Neuronal stem cell (in vitro differentiated cells): ENCODE measurements around the gene STRADA.

Experiments
- DNase-seq: peaks from one replicate; pipeline ENCODE4 v3.0.0-alpha.2; 2013; ENCODE audit warnings: low spot score
- H2AFZ ChIP-seq: one replicate; pipeline ENCODE4 v1.6.1; 2013; ENCODE audit warnings: mild to moderate bottlenecking, low read length, inconsistent platforms
- H2AK5ac ChIP-seq: 2 replicates; pipeline ENCODE4 v1.6.1; 2013; ENCODE audit warnings: low read depth, mild to moderate bottlenecking, inconsistent platforms, low read length, moderate library complexity, mixed read lengths
- H2BK120ac ChIP-seq: 2 replicates; pipeline ENCODE4 v1.6.1; 2013; ENCODE audit warnings: low read depth, mild to moderate bottlenecking, inconsistent platforms, low read length, moderate library complexity, mixed read lengths
- H2BK12ac ChIP-seq: one replicate; pipeline ENCODE4 v1.6.1; 2013; ENCODE audit warnings: low read length, inconsistent platforms
- H2BK15ac ChIP-seq: 2 replicates; pipeline ENCODE4 v1.6.1; 2013; ENCODE audit warnings: mild to moderate bottlenecking, low read length, inconsistent platforms, mixed read lengths
- H2BK5ac ChIP-seq: one replicate; pipeline ENCODE4 v1.6.1; 2013; ENCODE audit warnings: inconsistent platforms, mild to moderate bottlenecking, low read length, moderate library complexity
- H3K14ac ChIP-seq: one replicate; pipeline ENCODE4 v1.6.1; 2013; ENCODE audit warnings: low read length, inconsistent platforms
- H3K18ac ChIP-seq: 2 replicates; pipeline ENCODE4 v1.6.1; 2013; ENCODE audit warnings: low read length, inconsistent platforms
- H3K23ac ChIP-seq: 2 replicates; pipeline ENCODE4 v1.6.1; 2013; ENCODE audit warnings: low read depth, mild to moderate bottlenecking, mixed read lengths, low read length, inconsistent platforms; ENCODE audit not compliant: poor library complexity
- H3K27ac ChIP-seq: replicated peaks from 3 replicates; pipeline ENCODE4 v1.5.1; 2013; ENCODE audit warnings: low read length, inconsistent platforms
- H3K27me3 ChIP-seq, 3 experiments: 2 replicates each; pipeline ENCODE4 v1.6.1; 2013; ENCODE audit warnings: low read length in 3 of 3, mild to moderate bottlenecking in 2 of 3, inconsistent platforms in 1 of 3, low read depth in 1 of 3, mixed read lengths in 1 of 3, moderate library complexity in 1 of 3; ENCODE audit not compliant: control insufficient read depth in 3 of 3, insufficient read depth in 3 of 3
- H3K36me3 ChIP-seq, 2 donors: replicated peaks in 1 of 2; 2 replicates each; pipeline ENCODE4 v1.6.1; 2013; ENCODE audit warnings: low read length in 2 of 2; ENCODE audit not compliant: control insufficient read depth in 2 of 2, insufficient read depth in 2 of 2
- H3K4ac ChIP-seq: 2 replicates; pipeline ENCODE4 v1.6.1; 2013; ENCODE audit warnings: inconsistent platforms, mild to moderate bottlenecking, low read length, moderate library complexity
- H3K4me1 ChIP-seq, 2 donors: 1 replicate in 1 of 2; 2 replicates in 1 of 2; pipeline ENCODE4 v1.6.1; 2013; ENCODE audit warnings: low read length in 2 of 2, low read depth in 1 of 2; ENCODE audit not compliant: control insufficient read depth in 2 of 2, insufficient read depth in 1 of 2
- H3K4me2 ChIP-seq: one replicate; pipeline ENCODE4 v1.6.1; 2013; ENCODE audit warnings: mild to moderate bottlenecking, low read length, inconsistent platforms; ENCODE audit not compliant: insufficient read depth, poor library complexity, severe bottlenecking
- H3K4me3 ChIP-seq, 2 donors: 2 replicates each; pipeline ENCODE4 v1.5.1; 2013; ENCODE audit warnings: low read length in 2 of 2, mild to moderate bottlenecking in 2 of 2, inconsistent platforms in 1 of 2, moderate library complexity in 1 of 2
- H3K79me1 ChIP-seq: one replicate; pipeline ENCODE4 v1.6.1; 2013; ENCODE audit warnings: low read depth, mild to moderate bottlenecking, inconsistent platforms, low read length, moderate library complexity
- H3K9ac ChIP-seq: one replicate; pipeline ENCODE4 v1.6.1; 2013; ENCODE audit warnings: mild to moderate bottlenecking, low read depth, low read length, inconsistent platforms; ENCODE audit not compliant: poor library complexity
- H3K9me3 ChIP-seq, 2 donors: replicated peaks in 1 of 2; 2 replicates each; pipeline versions ENCODE3 to v1.6.1; 2013; ENCODE audit warnings: low read length in 2 of 2, mild to moderate bottlenecking in 2 of 2, inconsistent platforms in 1 of 2, low read depth in 1 of 2, mixed read lengths in 1 of 2, moderate library complexity in 1 of 2; ENCODE audit not compliant: control insufficient read depth in 2 of 2, insufficient read depth in 1 of 2
- H4K8ac ChIP-seq: one replicate; pipeline ENCODE4 v1.6.1; 2013; ENCODE audit warnings: low read depth, mild to moderate bottlenecking, inconsistent platforms, low read length, moderate library complexity
- H4K91ac ChIP-seq: one replicate; pipeline ENCODE4 v1.6.1; 2013; ENCODE audit warnings: low read length, low read depth, mild to moderate bottlenecking, inconsistent platforms; ENCODE audit not compliant: poor library complexity
- WGBS, 2 donors: extraction: QIAGEN DNeasy Blood & Tissue Kit; methylation state at CpG; one replicate each; pipeline ENCODE4 v1.1.7; 2013; ENCODE audit warnings: missing lambda C conversion rate in 2 of 2, mixed read lengths in 1 of 2; ENCODE audit not compliant: insufficient read length in 2 of 2, insufficient replicate concordance in 1 of 2; ENCODE audit errors: extremely low coverage in 2 of 2; 5-methylcytosine and 5-hydroxymethylcytosine counted together

STRADA gene

DNA sequence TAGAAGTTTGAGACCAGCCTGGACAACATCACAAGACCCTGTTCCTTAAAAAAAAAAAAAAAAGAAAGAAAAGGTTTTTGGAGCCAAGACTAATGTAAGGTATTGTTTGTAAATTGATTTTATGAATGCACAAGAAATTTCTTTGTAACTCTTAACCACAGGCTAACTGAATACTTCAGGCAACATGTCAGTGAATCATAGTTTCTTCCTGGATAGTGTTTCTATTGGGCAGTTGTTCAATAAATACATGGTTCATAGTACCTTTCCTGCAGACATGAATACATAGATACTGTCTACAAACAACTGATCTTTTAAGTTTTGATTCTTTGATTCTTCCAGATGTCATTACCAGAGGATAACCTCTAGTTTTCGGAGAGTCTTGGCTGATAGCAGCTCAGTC is 44.0 kb upstream of the STRADA start:
- no peaks in the 10 kb centered on the region for H3K9me3 ChIP-seq
- H3K23ac ChIP-seq, result no peak overlapping the region
- H3K27me3 ChIP-seq, result no peaks in the 10 kb centered on the region
- no peak overlapping the region for H4K91ac ChIP-seq
- no peaks in the 10 kb centered on the region for H3K4me1 ChIP-seq
- H4K8ac ChIP-seq, result no peak overlapping the region
- no peak overlapping the region for H2BK15ac ChIP-seq
- no peak overlapping the region for H3K9ac ChIP-seq
- H3K4ac ChIP-seq, result no peak overlapping the region
- H2BK120ac ChIP-seq, result no peak overlapping the region
- no peak overlapping the region for H3K14ac ChIP-seq
- WGBS, 2 donors, result no CpG with 5 or more reads among the region's 1 CpG
- no peak overlapping the region for H2AK5ac ChIP-seq
- no peak overlapping the region for H3K4me3 ChIP-seq
- H2BK5ac ChIP-seq, result no peak overlapping the region
- H3K79me1 ChIP-seq, result peaks cover 2% of the 10 kb centered on the region
- H2AFZ ChIP-seq, result no peak overlapping the region
- no peak overlapping the region for H3K18ac ChIP-seq
- H3K27ac ChIP-seq, result no peak overlapping the region
- H3K4me2 ChIP-seq, result no peak overlapping the region
- H2BK12ac ChIP-seq, result no peak overlapping the region
- no peak for DNase-seq
- peaks cover 15 to 96% of the 10 kb centered on the region in 2 donors for H3K36me3 ChIP-seq

DNA sequence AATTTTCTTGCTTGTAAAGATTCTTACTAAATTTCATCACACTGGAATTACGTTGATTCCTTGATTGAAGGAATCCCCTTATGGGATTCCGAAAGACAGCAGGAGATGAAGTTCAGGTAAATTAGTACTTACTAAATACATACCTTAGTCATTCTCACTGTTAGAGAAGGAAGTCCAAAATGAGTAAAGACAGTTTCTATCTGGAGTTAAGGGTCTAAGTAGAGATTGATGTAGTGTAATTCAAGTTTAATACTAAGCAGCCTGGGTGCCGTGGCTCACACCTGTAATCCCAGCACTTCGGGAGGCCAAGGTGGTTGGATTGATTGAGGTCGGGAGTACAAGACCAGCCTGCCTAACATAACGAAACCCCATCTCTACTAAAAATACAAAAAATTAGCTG is 41.9 kb upstream of the STRADA start:
- Histone ChIP-seq H4K91ac (no peak overlapping the region), H3K27me3 (no peaks in the 10 kb centered on the region), H3K18ac (no peak overlapping the region), H2BK5ac (no peak overlapping the region), H2BK15ac (no peak overlapping the region), H3K4ac (no peak overlapping the region), H2AK5ac (no peak overlapping the region), H3K9ac (no peak overlapping the region), H3K4me3 (no peak overlapping the region), H2BK120ac (no peak overlapping the region), H3K27ac (no peak overlapping the region), H3K14ac (no peak overlapping the region), H4K8ac (no peak overlapping the region), H3K23ac (no peak overlapping the region), H2AFZ (no peak overlapping the region), H3K36me3 (peaks cover 10 to 95% of the 10 kb centered on the region in 2 donors), H3K79me1 (peaks cover 2% of the 10 kb centered on the region), H2BK12ac (no peak overlapping the region), H3K4me1 (no peaks in the 10 kb centered on the region), H3K4me2 (no peak overlapping the region), H3K9me3 (no peaks in the 10 kb centered on the region)
- no CpG with 5 or more reads among the region's 6 CpGs for WGBS, 2 donors
- no peak for DNase-seq

DNA sequence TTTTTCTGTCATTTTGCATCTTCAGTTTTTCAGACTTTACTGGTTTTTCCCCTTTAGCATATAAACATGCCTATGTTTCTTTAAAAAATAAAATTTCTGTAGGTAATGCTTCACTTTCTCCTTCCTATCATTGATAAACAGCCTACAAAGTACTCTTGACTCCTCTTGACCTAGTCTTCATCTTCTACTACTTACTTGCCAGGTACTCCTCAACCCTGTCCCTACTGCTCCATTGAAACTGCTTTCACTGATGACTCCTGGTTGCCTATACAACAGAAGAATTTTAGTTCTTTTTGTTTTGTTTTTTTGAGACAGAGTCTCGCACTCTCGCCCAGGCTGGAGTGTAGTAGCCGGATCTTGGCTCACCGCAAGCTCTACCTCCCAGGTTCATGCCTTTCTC is 39.3 kb upstream of the STRADA start:
- Histone ChIP-seq H4K8ac (no peak overlapping the region), H2AFZ (no peak overlapping the region), H3K14ac (no peak overlapping the region), H3K4me3 (no peak overlapping the region), H2BK12ac (no peak overlapping the region), H3K27me3 (no peaks in the 10 kb centered on the region), H2BK5ac (no peak overlapping the region), H3K27ac (no peak overlapping the region), H3K79me1 (no peaks in the 10 kb centered on the region), H3K9me3 (no peaks in the 10 kb centered on the region), H3K36me3 (peaks cover 6 to 93% of the 10 kb centered on the region in 2 donors), H3K4me1 (peaks cover 0 to 3% of the 10 kb centered on the region in 2 donors), H3K23ac (no peak overlapping the region), H3K9ac (no peak overlapping the region), H4K91ac (no peak overlapping the region), H2BK120ac (no peak overlapping the region), H2AK5ac (no peak overlapping the region), H3K4ac (no peak overlapping the region), H3K18ac (no peak overlapping the region), H3K4me2 (no peak overlapping the region), H2BK15ac (no peak overlapping the region)
- WGBS, 2 donors, result no CpG with 5 or more reads among the region's 4 CpGs
- no peak for DNase-seq

DNA sequence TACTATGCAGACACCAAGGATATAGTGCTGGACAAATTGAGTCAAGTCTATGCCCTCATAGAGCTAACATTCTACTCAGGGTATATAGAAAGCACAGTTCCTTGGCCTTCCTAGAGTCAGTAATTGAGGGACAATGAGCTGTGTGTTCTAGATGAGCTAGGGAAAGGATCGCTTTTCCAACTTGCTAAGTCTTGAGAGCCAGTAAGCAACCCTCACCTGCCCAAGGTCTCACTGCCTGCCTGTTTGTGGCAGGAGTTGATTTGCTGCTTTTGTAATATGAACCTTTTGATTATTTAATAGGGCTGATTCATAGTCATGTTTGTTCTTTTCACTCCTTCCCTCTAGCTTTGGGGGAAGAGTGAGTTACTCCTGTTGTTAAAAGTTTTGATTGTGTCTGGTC is 38.9 kb upstream of the STRADA start:
- H3K27ac ChIP-seq, result no peak overlapping the region
- peaks cover 1 to 6% of the 10 kb centered on the region in 2 donors for H3K4me1 ChIP-seq
- no peak overlapping the region for H2BK120ac ChIP-seq
- DNase-seq, result no peak
- no peaks in the 10 kb centered on the region for H3K9me3 ChIP-seq
- no peak overlapping the region for H3K4me3 ChIP-seq
- H2AFZ ChIP-seq, result no peak overlapping the region
- H3K79me1 ChIP-seq, result no peaks in the 10 kb centered on the region
- no peak overlapping the region for H3K23ac ChIP-seq
- no CpG with 5 or more reads among the region's 1 CpG for WGBS, 2 donors
- H2BK12ac ChIP-seq, result no peak overlapping the region
- no peak overlapping the region for H3K4me2 ChIP-seq
- H3K36me3 ChIP-seq, result peaks cover 7 to 92% of the 10 kb centered on the region in 2 donors
- H3K27me3 ChIP-seq, result no peaks in the 10 kb centered on the region
- no peak overlapping the region for H2BK15ac ChIP-seq
- H4K8ac ChIP-seq, result no peak overlapping the region
- H2BK5ac ChIP-seq, result no peak overlapping the region
- H3K14ac ChIP-seq, result no peak overlapping the region
- H3K18ac ChIP-seq, result no peak overlapping the region
- no peak overlapping the region for H4K91ac ChIP-seq
- H2AK5ac ChIP-seq, result no peak overlapping the region
- H3K9ac ChIP-seq, result no peak overlapping the region
- no peak overlapping the region for H3K4ac ChIP-seq
